Astrocyte of the cerebellum (primary cell): ENCODE results near the gene RELN.

ENCODE experiments used
- DNase-seq: peaks from one replicate; pipeline ENCODE4 v3.0.0-alpha.2; 2011; ENCODE audit warnings: low read depth
- H3K4me3 ChIP-seq: 2 replicates; pipeline ENCODE4 v1.5.1; 2011; ENCODE audit warnings: mild to moderate bottlenecking, low read depth, low read length, moderate library complexity
- CTCF ChIP-seq: IDR thresholded peaks from 2 replicates; pipeline ENCODE4 v1.5.1; 2012; ENCODE audit warnings: low read length, low read depth, moderate library complexity, mild to moderate bottlenecking; ENCODE audit errors: missing control alignments
- in situ Hi-C: cut with HindIII; loops from 2 replicates; pipeline ENCODE4 v1.10.0; 2017; ENCODE audit warnings: low sequenced_read_pairs

The RELN gene

GRCh38 chr7:103687951-103688350 lies 301.5 kb downstream of the RELN start:
- in situ Hi-C loops = no loop called here
- DNase-seq = no peak
- H3K4me3 ChIP-seq = no peak overlapping the region

GRCh38 chr7:103687272-103687671 lies 302.2 kb downstream of the RELN start:
- no peak for DNase-seq
- no peak for TF ChIP-seq CTCF
- in situ Hi-C loops = no loop called here
- H3K4me3 ChIP-seq = no peak overlapping the region

More at GRCh38 chr7:103687951-103688350, 301.5 kb downstream of the RELN start:
- no peak for TF ChIP-seq CTCF

- in situ Hi-C loops = no loop called here
- DNase-seq = no peak
- TF ChIP-seq CTCF = no peak
- H3K4me3 ChIP-seq = no peak overlapping the region
Measured at GRCh38 chr7:103686763-103687162, 302.7 kb downstream of the RELN start.

- DNase-seq = no peak
- no peak overlapping the region for H3K4me3 ChIP-seq
- no peak for TF ChIP-seq CTCF
- in situ Hi-C loops = no loop called here
Measured at GRCh38 chr7:103686064-103686463, 303.4 kb downstream of the RELN start.

- H3K4me3 ChIP-seq = no peak overlapping the region
- TF ChIP-seq CTCF = no peak
- in situ Hi-C loops = no loop called here
- DNase-seq = no peak
Measured at GRCh38 chr7:103685646-103686045, 303.8 kb downstream of the RELN start.

GRCh38 chr7:103683348-103683747 lies 306.1 kb downstream of the RELN start:
- no peak for TF ChIP-seq CTCF
- DNase-seq = no peak
- no peak overlapping the region for H3K4me3 ChIP-seq
- in situ Hi-C loops = no loop called here
